Stimulated activated CD4-positive, alpha-beta T cell treated with anti-CD3 and anti-CD28 coated beads, Interleukin-4, amount 100 ng/mL, for 1 hour (primary cell): Measurements from ENCODE around the gene FLOT2.
"Not testable (repeated sequence)": the region's sequence is repeated elsewhere in the genome, so short reads cannot be mapped to it uniquely, and the experiment has no call there.

ENCODE experiments used
- DNase-seq: peaks from one replicate; pipeline ENCODE4 v3.0.0-alpha.2; 2020

FLOT2 gene

DNA sequence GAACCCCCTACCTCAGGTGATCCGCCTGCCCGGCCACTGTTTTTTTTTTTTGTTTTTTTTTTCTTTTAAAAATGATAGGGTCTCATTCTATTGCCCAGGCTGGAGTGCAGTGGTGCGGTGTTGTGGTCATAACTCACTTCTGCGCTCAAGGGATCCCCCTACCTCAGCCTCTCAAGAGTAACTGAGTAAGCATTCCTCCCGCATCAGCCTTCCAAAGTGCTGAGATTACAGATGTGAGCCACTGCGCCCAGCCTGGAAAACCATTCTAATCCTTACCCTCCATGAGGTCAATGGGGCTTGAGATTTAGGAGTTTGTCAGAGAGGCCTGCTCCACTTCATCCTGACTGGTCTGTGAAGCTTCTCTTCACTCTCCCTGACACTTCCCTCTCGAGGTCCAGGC lies 30.3 kb downstream of the FLOT2 start:
- no peak for DNase-seq

DNA sequence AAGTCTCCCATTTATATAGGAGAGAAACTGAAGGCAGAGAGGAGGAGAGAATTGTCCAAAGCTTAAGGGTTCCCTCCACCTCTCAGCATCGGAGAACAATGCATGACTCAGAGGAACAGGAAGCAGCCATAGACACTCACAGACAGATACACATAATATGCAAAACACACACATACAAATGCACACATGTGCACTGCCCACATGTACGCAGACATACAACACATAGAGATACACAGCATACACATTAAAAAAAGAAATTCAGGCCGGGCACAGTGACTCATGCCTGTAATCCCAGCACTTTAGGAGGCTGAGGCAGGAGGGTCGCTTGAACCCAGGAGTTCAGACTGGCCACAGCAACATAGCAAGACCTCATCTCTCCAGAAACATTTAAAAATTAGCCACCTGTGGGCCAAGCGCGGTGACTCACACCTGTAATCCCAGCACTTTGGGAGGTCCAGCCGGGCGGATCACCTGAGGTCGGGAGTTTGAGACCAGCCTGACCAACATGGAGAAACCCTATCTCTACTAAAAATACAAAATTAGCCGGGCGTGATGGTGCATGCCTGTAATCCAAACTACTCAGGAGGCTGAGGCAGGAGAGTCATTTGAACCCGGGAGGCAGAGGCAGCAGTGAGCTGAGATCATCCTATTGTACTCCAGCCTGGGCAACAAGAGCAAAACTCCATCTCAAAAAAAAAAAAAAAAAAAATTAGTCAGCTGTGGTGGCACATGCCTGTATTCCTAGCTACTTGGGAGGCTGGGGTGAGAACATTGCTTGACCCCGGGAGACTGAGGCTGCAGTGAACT lies 31.4 kb downstream of the FLOT2 start:
- DNase-seq = no peak

DNA sequence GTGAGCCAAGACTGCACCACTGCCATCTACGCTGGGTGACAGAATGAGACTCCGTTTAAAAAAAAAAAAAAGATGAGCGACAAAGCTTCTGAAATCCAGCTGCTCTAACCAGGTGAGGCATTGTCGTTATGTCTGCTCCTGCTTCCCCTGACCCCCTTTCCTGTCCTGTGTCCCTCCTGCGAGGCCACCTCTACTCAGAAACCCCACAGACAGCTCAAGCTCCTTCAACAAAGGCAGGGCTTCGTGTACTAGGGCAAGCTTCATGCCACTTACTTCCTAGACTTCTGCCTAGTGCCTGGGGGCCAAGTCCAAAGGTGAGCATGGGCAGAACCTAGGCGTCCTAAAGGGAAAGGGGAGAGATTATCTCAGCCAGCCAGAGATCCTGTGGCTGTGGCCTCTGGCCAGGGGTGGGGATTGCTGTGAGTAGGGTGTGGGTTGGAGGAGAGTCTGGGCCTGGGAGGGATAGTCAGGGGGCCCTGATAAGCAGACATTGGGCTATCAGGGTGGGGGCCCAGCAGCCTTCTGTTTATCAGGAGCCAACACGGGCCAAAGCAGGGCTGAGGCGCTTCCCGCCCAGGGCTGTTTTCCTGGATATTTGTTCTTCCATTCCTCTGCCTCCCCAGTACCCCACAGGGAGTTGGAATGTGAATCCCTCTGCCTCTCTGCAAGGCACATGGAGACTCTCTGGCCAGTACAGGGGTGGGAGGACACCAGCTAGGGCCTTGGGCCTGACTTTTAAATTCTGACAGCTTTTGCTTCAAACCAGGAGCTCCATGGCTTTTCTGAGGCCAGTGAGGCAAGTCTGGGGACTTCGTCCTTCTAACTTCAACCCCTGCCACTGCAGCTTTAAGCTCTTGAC lies 32.3 kb downstream of the FLOT2 start:
- no peak for DNase-seq

DNA sequence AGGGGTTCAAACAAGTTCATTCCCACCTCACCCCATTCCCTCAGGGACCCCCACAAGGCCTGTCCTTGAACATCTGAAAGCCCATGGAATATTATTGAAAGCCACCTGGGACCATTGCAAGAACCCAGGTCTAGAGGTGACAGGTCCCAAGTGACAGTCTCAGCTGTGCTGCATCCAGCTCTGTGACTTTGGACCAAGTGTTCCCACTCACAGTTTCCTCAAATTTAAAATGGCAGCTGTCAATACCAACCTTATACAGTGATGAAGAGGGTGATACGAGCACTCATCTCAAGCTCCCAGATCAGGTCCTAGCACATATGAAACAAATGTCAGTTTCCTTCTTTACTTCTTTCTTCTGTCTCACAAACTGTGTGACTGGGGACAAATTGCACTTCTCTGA lies 33.6 kb downstream of the FLOT2 start:
- DNase-seq = no peak

DNA sequence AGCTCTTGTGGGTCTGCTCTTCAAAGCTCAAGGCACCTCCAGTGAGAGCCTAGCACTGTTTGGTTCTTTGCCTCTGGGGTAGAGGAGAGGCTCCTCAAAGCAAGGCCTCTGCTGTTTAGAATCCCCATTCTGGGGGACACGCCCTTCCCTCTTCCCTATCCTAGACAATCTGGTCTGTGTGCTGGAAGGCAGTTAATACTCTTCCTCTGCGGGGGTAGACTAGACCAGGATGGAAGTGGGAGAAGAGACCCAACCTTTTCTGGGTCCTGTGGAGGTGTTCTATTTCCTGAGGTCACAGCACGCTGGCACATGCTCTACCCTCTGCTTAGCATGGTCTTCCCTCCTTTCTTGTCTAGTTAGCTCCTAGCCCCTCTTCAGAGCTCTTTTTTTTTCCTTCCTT lies 35.0 kb downstream of the FLOT2 start:
- DNase-seq = no peak

DNA sequence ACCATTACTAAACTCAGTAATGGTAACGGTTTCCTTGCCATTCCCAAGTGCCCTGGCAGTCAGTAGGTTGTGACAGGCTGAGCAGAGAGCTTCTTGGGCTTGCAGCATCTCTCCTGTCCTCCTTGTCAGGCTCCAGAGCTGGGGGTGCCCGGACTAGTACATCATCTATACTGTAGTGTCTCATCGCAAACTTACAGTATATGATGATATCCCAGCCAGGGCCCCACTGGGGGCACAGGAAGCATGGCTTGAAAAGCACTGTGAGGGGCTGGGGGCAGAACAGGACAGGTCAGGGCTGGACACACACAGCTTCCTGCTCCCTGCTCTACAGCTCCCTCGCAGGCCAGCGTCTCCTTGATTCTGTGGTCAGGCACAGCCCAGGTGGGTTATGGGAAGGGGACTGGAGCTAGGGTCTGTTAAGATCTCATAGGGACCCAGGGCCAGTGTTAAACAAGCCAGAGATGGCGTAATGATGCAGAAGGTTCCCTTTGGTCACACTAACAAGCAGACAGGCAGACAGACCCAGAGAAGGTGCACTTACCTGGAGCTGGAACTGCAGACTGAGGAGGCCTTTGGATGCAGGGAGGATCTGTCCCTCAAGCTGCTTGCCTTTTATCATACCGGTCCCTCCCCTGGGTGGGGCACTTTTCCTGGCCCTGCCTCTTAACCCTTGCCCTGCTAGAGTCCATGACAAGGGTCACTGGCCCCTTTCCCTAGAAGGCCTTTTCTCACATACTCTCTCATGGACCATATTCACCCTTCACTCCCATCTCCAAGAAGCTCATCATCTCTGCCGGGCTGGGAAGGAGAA lies 35.9 kb downstream of the FLOT2 start:
- DNase-seq = no peak

DNA sequence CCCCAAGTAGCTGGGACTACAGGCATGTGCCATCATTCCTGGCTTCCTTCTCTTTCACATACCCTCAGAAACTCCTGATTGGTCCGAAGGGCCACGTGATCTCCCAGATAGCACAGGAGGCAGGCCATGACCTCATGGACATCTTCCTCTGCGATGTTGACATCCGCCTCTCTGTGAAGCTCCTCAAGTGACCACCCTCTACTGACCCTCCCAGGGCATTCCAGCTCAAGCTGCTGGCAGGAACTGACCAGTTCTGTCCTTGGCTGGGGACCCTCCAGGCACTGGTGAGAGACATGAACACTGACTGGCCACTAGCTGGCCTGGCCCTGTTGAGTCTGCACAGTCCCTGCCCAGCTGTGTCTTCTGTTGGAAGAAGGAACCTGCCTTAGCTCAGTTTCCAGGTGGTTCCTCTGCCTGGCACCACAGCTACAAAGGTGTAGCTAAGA lies 37.1 kb downstream of the FLOT2 start:
- no peak for DNase-seq

DNA sequence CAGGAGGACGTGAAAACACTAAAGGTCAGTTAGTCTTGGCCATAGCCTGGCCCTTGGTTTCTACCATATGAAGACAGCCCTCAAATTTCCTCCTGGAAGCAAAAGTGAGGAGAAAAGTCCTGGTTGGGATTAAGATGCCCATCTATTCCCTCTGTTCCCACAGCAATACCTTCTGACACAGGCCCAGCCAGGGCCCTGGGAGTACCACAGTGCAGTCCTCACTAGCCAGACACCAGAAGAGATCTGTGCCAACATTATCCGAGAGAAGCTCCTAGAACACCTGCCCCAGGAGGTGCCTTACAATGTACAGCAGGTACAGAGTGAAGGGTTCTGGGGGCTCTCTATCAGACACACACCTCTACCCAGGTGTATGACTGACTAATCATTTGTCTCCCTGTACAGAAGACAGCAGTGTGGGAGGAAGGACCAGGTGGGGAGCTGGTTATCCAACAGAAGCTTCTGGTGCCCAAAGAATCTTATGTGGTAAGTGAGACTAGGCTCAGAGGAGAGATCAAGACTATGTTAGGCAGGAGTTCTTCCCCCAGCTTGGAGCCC lies 38.7 kb downstream of the FLOT2 start:
- DNase-seq = no peak

DNA sequence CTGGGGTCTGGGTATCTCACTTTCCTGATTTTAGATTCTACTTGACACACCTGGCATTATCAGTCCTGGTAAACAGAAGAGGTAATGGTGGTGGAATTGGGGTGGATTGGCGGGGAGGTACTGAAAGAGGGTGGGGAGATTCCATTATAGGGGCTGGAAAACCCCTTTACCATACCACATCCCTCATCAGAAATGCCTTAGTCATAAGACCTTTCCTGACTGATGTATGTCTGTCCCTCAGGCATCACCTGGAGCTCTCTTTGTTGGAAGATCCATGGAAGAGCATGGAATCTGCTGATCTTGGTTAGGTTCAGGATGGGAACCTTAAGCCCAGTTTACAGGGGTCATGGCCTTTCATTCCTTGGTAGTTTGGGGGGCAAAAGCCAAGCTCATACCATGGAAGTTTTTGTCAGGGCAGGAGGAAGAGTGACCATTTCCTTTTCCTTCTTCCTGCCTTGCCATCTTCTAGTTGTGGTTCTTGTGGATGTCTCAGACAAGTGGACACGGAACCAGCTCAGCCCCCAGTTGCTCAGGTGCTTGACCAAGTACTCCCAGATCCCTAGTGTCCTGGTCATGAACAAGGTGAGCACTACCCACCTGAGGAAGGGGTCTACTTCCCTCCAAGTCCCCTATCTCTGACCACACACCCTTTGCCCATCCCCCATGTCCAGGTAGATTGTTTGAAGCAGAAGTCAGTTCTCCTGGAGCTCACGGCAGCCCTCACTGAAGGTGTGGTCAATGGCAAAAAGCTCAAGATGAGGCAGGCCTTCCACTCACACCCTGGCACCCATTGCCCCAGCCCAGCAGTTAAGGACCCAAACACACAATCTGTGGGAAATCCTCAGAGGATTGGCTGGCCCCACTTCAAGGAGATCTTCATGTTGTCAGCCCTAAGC lies 39.4 kb downstream of the FLOT2 start:
- DNase-seq = no peak

DNA sequence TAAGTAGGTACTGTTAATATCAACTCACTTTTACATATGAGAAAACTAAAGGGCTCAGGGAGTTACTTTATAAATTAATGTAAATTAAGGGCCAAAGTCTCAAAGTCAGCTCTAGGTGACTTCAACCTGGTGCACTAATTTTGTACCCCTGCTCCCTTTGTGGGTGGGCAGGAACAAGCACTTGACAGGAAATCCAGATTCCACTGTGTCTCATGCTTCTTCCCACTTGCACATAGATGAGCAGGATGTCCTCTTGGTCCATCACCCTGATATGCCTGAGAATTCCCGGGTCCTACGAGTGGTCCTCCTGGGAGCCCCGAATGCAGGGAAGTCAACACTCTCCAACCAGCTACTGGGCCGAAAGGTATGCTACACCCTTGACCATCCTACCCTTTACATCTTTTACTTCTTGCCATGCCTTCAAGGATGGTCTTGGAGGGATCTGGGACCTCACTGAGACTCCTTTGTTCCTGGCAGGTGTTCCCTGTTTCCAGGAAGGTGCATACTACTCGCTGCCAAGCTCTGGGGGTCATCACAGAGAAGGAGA lies 41.4 kb downstream of the FLOT2 start:
- no peak for DNase-seq

DNA sequence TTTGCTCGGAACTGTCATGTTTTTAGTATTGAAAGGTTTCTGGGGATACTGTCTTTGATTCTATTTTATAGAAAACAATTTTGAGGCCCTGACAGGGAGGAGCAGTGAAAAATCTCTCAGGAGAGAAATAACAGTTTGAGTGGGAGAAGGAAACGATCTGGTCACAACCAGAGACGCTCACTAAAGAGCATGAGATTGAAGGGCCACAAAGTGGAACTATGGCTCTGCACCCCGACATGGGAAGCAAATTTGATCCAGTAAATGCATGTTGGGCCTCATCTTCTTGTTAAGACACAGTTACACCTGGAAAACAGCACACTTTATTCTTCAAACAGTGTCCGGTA lies 42.2 kb downstream of the FLOT2 start:
- DNase-seq = no peak

DNA sequence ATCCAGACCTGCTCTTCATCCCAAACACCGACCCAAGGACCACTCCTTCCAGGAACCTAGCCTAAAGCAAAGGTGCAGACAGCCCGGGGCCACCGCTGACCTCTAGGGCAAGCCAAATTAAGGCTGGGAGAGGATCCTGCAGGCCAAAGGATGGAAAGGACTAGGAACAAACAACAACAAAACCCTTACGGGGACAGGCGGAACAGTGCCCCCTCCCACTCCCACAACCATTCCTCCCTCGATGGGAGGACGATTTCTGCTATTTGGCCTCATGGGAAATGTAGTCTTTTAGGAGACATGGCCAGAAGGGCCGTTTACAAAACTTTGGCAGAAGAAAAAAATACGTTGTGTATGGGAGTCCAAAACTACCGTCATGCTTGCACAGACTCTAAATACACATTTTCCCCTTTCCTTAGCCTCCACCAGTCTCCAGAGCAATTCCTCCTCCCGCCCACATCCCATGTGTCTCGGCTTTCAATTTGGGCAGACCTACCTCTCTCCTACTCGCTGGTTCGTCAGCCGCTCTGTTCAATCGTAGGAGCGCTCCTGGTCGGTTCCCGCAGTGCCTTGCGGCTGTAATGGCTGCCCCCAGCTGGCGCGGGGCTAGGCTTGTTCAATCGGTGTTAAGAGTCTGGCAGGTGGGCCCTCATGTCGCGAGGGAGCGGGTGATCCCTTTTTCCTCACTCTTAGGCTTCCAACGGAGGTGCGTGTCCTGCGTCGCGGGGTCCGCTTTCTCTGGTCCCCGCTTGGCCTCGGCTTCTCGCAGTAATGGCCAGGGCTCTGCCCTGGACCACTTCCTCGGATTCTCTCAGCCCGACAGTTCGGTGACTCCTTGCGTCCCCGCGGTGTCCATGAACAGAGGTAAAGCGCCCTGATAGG lies 42.8 kb downstream of the FLOT2 start, which contains the start of gene ERAL1:
TSS of gene ERAL1 (plus strand) at position 560 of the 879 bp plus-strand sequence. CDS start at position 579, 19 bp downstream.
- DNase-seq = peak; percentile 82

DNA sequence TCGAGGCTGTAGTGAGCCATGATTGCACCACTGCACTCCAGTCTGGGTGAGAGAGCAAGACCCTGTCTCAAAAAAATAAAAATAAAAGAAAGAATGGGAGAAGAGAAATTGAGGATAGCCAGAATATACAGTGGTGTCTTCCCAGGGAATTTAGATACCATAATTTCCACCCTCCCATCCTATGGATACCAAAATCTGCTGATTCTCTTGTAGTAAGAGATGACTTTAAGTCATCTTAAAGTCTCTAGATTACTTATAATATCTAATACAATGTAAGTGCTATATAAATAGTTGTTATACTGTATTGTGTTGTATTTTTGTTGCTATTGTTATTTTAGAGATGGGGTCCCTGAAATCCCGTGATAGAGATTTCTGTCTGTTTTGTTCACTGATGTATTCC lies 44.2 kb downstream of the FLOT2 start:
- DNase-seq = no peak

DNA sequence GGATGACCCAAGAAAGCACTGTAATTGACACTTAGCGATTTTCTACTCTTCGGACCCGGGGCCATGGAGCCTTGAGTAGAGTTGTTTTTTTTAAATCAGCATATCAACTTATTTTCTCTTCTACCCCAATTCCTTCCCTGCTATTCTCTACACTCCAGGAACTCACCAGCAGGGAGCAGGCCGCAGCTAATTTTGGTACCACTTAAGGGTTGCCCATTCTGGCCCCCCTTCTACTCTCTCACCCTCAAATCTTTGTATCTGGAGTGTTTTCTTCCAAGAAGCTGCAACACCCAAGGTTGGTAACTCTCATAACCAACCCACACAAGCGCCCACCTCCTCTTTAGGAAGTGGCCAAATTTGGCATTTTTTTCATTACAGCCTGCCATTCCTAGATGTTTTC lies 48.3 kb downstream of the FLOT2 start:
- DNase-seq = no peak

DNA sequence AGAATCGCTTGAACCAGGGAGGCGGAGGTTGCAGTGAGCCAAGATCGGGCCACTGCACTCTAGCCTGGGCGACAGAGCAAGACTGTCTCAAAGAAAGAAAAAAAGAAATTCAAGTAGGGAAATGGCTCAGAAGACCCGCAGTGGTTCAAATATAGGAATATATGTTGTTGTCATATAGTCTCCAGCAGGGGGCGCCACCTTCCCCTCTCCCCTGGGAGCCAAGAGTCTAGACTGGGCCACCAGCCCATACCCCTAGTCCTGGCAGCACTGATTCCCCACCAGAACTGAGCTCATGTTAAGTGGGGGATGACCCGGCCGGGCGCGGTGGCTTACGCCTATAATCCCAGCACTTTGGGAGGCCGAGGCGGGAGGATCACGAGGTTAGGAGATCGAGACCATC lies 48.9 kb downstream of the FLOT2 start:
- peak; percentile 65 for DNase-seq

DNA sequence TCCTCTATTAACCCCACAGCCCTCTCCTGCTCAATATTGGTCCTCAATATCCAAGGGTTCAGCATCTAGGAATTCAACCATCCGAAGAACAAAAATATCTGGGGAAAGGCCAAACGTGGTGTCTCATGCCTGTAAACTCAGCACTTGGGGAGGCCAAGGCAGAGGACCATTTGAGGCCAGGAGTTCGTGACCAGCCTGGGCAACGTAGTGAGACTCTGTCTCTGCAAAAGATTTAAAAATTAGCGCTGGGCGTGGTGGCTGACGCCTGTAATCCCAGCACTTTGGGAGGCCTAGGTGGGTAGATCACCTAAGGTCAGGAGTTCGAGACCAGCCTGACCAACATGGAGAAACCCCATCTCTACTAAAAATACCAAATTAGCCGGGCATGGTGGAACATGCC lies 50.8 kb downstream of the FLOT2 start:
- DNase-seq = not testable (repeated sequence)

DNA sequence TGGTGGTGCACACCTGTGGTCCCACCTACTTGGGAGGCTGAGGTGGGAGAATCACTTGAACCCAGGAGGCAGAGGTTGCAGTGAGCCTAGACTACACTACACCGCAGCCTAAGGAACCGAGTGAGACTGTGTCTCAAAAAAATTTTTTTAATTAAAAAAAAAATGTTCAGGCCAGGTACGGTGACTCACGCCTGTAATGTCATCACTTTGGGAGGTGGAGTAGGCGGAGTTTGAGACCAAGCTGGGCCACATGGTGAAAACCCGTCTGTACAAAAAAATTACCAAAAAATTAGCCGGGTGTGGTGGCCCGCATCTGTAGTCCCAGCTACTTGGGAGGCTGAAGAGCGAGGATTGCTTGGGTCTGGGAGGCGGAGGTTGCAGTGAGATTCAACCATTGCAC lies 51.3 kb downstream of the FLOT2 start:
- DNase-seq = peak; percentile 9

DNA sequence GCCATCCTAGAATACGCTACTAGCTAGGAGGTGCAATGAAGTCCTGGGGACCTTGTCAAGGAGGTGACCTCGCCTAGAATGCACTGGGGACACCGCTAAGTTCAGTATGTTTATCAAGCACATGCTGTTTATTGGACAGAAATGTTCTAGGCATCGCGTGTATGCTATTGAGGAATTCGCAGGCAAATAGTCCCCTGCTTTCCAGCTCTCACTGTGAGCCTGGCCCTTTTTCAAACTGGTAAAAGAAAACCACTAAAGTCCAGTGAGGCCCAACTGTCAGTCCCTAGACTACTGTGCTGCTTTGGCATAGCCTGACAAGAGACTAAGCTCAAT lies 53.8 kb downstream of the FLOT2 start:
- DNase-seq = no peak

DNA sequence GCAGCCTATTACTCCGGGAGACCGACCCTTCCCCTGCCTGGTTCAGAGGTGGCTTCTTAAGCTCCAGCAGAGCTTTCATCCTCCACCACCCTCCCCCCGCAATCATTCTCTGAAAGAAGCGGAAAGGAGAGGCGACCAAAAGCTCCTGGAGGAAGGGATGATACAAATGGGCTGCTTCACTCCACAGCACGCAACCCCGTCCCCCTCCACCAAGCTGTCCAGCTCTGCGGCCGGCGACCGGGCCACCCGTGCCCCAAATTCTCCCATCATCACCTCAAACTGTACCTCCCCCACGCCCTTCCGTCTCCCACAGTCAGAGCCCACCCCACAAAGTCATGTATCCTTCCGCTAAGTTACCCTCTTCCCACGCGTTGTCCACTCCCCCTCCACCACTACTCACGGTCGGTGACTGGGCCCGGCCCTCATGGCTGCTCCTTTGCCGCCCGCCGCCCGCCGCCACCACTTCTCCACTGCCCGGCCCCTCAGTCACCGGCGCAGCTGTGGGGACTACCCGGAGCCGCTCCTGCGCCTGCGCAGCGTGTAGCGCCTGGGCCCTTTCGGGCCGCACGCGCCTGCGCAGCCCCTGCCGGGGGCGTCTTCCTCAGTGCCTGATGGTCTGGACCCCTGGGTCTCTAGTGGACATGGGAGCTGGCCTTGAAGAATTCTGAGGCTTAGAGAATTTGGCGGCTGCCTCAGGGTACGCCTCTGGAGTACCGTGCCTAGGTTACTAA lies 55.1 kb downstream of the FLOT2 start, which contains the start of gene FAM222B:
TSS of gene FAM222B (minus strand) at position 509 of the 731 bp plus-strand sequence. CDS start 76,123 bp downstream, outside the sequence.
- peak; percentile 86 for DNase-seq

DNA sequence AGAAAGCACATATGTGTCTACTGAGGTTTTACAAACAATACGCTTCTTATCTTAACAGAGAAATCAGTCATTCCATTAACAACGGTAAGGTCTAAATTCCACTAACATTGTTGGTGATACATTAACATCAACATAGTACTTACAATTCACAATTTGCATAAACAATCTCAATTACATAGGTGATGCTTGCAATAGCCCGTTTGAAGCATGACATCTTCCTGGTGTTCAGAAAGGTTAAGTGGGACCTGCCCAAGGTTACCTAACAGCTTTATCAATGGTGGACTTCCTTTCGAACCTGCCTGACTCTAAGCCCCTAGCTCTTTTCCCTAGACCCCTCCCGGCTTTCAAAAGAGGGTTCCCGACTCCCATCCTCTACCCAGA lies 55.6 kb downstream of the FLOT2 start:
- DNase-seq = no peak
